Limb (tissue), 2 donors: ENCODE results near the gene MICAL1.
"Not testable (repeated sequence)": the region's sequence is repeated elsewhere in the genome, so short reads cannot be mapped to it uniquely, and the experiment has no call there.

Source experiments
- DNase-seq, 2 donors: peaks; one replicate each; pipeline ENCODE4 v3.0.0-alpha.2; 2016; ENCODE audit errors: extremely low spot score in 2 of 2

The MICAL1 gene

GRCh38 chr6:109478222-109478805 is 22.7 kb upstream of the MICAL1 start:
- DNase-seq = no peak

GRCh38 chr6:109477725-109478124 is 22.2 kb upstream of the MICAL1 start:
- no peak for DNase-seq

- no peak for DNase-seq
These were observed 21.6 kb upstream of the MICAL1 start for GRCh38 chr6:109477184-109477583.

DNA sequence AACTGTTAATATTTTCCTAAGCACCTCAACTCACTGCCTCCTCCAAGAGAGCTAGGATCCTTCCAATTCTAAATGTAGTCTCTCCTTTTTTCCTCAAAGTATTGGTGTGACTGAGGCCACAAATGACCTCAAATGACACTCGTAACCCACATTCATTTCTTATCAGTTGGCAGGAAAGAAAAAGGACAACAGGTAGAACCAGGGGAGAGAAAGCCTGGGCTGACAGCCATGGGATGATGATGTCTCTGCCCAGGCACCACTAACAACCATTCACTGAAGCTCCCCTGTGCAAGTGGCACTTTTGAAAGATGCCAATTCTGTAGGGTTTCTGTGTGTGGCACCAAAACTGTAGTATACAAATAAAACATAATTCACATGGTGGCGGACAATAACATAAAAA is 20.1 kb upstream of the MICAL1 start:
- no peak for DNase-seq

DNA sequence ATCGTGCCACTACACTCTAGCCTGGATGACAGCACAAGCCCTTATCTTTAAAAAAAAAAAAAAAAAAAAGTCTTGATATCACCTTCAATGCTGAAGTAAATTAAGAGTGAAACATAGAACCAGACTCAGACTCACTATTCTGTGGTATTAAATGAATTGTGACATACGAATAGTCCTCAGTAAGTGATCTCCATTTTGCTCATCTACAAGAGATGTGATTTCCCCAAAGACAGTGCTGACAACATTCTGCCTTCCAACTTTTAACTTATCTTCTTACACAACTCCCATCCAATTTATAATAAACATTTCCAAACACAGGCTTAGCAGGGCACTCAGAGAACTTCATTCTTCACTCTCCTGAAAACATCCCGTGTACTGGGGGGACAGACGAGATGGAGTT is 19.4 kb upstream of the MICAL1 start:
- DNase-seq = no peak

DNA sequence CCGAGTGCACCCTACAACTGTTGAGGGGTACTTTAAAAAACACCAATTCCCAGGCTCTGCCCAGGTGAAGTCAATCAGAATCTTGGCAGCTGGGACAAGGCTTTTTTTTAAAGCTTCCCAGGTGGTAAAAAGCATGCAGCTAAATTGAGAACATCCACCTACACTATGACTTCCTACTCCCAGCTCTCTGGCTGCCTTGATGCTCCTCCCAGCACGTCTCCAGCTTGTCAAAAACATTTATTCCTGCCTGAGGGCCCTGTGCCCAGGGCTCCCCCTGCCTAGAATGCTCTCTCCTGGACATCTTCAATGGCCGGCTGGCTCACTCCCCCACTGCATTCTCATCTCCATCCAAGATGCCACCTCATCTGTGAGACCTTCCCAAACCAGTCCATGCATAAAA is 17.5 kb upstream of the MICAL1 start:
- no peak for DNase-seq

- no peak for DNase-seq
These were observed 16.8 kb upstream of the MICAL1 start for GRCh38 chr6:109472132-109472995.

- no peak for DNase-seq
These were observed 15.7 kb upstream of the MICAL1 start for GRCh38 chr6:109471105-109471810.

DNA sequence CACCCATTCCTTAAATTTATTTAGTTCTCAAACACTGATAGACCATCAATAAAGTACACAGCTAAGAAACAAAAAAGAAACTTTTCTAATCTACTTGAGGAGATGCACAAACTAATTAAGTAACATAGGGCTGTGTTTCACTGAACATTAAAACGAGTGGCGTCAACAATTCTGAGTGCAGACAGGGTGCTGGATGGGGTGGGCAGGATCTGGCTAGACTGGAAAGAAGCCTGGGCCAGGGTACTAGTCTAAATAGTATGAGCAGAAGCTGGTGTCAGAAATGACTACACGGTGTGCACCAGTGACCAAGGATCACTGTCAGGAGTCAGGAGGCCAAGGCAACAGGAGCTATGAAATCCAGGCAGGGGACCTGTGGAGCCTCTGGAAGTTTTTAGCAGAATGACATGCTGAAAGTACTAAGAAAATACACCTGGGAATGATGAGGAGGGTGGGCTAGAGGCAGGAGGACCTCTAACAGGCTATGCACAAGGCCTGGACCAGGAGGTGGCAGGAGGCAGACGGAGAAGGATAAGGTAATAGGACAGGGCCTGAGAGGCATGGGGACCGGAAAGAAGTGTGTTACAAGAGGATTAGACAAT is 14.1 kb upstream of the MICAL1 start:
- DNase-seq = no peak

- DNase-seq = no peak
These were observed 12.1 kb upstream of the MICAL1 start for GRCh38 chr6:109467696-109468095.

GRCh38 chr6:109466212-109466923 is 10.8 kb upstream of the MICAL1 start:
- DNase-seq = no peak

GRCh38 chr6:109465772-109466171 is 10.2 kb upstream of the MICAL1 start:
- DNase-seq = no peak

DNA sequence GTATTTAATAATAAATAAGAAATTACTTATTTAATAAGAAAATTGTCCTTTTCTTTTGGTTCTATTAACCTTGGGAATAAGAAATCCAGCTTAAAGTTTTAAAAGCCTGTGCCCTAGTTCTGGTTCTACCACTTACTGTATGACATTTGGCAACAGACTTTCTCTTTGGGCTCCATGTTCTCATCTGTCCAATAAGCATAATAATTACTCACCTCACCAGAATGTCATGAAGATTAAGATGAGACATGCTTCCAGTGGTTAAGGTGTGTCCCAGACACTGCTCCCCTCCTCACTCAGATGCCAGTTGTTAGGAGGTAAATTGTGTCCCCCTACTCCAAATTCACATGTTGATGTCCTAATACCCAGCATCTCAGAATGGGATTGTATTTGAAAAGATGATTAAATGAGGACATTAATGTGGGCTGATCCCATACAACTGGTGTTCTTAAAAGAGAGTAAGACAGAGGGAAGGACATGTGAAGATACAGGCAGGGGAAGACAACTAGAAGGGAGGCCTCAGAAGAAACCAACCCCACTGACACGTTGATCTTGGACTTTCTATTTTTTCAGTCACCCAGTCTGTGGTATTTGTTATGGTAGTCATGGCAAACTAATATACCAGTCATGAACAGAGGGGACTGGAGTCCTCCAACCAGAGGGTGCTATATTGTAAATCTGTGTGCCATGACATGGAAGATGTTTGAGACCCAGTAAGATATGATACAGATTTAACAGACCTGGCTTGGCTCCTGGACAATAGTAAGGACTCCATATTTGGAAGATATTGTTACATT is 6.4 kb upstream of the MICAL1 start:
- no peak for DNase-seq

GRCh38 chr6:109461205-109461604 is 5.6 kb upstream of the MICAL1 start:
- not testable (repeated sequence) for DNase-seq

DNA sequence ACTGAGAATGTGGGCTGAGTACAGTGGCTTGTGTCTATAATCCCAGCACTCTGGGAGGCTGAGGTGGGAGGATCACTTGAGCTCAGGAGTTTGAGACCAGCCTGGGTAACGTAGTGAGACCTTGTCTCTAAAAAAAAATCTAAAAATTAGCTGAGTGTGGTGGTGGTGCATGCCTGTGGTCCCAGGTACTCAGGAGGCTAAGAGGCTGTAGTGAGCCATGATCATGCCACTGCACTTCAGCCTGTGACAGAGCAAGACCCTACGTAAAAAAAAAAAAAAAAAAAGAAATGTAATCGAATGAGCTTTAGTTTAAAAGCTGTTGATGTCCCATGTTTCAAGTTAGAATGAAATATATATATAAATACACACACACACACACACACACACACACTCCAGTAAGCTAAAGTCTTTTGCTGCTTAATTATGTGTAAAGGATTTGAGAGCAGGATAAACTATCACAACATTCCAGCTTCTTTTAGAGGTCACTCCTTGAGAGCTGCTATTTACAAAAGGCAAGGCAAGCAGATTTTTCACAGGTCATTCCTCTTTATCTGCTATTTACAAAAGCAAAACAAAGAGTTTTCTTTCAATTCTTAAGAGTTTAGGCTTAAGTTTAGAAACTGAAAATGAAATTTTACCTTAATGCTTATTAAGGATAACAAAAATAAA is 4.7 kb upstream of the MICAL1 start:
- no peak for DNase-seq

GRCh38 chr6:109458774-109459531 is 3.4 kb upstream of the MICAL1 start:
- DNase-seq = no peak

- no peak for DNase-seq
These were observed 2.0 kb upstream of the MICAL1 start for GRCh38 chr6:109457562-109457996.

GRCh38 chr6:109456710-109457561 is 1.4 kb upstream of the MICAL1 start:
- DNase-seq = peak in 1 of 2 donors; percentile 29
